Activated CD4-positive, alpha-beta T cell treated with anti-CD3 and anti-CD28 coated beads for 24 hours (primary cell): ENCODE results near the gene OSBPL1A.

Source experiments
- DNase-seq, 2 donors: peaks; one replicate each; pipeline ENCODE4 v3.0.0-alpha.2; 2020; ENCODE audit warnings: low read depth in 2 of 2

OSBPL1A gene

DNA sequence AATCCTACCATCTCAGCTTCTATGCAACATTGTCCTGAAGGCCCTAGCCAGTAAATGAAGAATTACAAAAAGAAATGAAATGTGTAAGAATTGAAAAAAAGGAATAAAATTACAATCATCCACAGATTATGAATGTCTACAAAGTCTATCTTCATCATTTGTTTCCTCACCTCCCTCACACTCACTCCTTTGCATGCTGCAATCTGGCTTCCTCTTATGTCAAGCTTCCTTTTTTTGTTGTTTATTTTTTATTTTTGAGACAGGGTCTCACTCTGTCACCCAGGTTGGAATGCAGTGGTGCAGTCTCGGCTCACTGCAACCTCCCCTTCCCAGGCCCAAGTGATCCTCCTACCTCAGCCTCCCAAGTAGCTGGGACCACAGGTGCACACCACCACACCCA, 129.7 kb downstream of the OSBPL1A start:
- no peak for DNase-seq

DNA sequence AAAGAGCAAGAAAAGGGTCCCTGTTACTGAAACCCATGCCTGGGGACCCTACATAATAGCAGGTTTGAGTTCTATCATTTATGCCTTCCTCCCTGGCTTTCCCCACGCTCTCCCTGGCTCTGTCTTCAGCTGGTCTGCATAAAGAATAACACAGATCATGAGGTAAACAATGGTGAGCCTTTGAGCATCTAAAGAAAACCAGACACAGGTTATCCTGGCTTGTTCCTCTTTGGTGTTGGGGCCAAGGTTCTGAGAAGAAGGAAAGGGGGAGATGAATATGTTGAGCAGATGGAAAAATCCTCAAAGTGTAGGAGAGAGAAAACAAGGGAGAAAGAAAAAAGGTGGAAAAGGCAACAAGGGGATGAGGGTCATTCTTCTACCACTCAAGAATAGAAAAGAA, 131.5 kb downstream of the OSBPL1A start:
- DNase-seq = no peak

DNA sequence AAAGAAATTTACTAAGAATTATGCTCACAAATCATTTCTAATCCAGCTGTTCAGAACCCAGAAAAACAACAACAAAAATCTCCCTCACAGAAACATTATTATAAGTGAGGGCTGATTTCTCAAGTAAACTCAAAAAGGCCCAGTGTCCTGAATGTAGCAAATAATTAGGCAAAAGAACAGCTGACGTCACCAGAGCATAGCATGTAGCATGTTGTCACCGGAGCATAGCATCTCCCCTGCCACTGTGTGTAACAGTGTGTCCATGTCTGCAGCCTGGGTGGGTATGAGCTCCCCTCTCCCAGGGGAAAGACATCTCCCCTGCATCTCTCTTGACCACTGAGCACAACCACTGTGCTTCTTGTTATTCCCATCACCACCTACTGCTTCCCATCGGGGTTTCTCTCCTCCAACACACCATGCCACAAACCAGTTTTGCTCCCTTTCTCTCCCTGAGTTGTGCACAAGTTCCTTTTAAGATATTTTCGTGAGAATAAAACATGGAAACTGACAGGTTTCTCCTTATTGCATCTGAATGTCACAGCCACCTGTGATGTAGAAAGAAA, 132.0 kb downstream of the OSBPL1A start:
- no peak for DNase-seq

DNA sequence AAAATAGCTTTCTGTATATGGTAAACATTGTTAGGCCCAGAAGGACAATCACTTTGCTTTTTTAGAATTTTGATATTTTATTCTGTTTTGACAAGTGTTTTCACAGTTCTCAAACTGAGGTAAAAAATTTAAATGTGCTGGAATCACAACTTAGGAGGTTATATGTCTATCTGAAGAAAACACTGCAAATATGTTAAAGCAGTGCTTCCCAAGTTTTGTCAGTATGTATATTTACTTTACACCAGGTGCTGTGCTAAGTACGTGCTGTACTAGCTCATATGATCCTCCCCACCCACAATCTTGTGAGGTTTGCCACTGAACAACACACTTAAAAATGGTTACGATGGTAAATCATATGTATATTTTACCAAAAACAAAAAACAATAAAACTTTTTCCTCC, 134.6 kb downstream of the OSBPL1A start:
- no peak for DNase-seq

DNA sequence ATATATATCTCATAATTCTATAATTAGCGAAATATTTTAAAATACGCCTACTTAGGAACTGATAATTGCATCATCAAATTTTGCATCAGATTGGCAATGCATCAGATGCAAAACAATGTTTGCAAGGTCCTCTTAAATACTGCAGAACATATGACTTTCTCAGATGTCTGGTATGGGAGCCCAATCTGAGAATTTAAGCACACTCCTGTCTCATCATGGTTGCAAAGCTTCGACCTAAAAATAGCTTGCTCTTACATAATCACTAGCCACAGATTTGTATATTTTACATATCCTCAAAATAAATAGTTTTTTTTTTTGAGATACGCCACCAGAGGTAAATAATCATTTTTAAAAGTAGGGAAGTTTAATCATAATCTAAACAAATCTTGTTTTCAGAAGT, 135.5 kb downstream of the OSBPL1A start:
- no peak for DNase-seq

DNA sequence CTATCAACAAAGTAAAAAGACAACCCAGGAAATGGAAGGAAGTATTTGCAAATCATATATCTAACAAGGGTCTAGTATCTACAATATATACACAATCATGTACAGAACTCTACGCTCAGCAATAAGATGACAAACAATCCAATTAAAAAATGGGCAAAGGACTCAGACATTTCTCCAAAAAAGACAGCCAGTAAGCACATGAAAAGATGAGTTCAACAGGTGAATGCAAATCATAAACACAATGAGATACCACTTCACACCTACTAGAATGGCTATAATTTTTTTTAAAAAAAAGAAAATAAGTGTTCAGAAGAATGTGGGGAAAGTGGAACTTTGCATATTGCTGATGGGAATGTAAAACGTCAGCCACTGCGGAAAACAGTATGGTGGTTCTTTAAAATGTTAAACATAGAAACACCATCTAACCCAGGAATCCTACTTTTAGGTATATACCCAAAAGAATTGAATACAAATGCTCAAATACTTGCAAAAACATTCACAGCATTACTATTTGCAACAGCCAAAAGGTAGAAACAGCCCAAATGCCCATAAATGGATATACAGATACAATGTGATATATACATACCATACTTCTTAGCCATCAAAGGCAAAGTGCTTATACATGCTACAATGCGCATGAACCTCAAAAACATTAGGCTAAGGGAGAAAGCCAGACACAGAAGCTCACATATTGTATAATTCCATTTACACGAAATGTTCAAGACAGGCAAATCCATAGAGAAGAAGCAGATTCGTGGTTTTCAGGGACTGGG, 137.6 kb downstream of the OSBPL1A start:
- no peak for DNase-seq

DNA sequence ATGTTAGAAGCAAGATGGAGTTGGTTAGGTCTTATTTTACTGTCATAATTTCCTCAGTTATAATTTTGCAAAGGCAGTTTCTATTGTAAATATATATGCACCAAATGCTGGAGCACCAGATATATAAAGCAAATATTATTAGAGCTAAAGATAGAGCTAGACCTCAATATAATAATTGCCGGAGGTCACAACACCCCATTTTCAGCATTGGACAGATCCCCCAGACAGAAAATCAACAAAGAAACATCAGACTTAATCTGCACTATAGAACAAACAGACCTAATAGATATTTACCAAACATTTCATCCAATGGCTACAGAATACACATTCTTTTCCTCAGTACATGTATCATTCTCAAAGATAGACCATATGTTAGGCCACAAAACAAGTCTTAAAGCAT, 143.6 kb downstream of the OSBPL1A start:
- DNase-seq = no peak

DNA sequence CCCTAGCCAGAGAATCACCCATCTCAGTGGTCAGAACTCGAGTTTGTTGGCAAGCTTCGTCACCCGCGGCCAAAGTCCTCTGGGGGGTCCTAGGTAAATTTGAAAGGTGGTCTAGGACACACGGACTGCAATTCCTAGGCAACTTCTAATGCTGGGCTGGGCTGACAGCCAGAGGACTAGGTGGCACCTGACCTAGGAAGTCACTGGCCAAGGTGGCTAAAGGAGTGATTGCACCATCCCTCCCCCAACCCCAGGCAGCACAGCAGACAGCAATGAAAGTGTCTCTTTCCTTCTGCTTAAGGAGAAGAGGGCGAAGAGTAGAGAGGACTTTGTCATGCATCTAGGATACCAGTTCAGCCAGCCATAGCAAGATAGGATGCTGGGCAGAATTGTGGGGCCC, 147.9 kb downstream of the OSBPL1A start:
- DNase-seq = no peak

DNA sequence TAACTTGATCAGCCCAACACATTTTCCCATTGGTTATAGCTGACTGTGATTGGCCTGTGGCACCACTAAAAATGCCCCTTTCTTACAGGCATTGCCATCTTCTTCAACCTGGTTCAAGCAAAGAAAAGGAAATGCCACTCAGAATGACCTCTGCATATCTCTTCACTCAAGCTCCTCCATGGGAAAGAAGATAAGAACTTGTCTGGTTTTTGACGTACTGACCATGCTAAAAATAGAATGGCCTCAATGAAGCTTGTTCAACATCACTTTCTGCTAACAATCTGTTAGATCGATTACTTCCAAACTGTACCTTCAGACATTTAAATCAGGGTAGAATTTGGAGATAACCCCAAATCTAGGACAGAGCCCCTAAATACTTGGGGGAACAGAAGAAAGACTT, 149.3 kb downstream of the OSBPL1A start:
- no peak for DNase-seq

DNA sequence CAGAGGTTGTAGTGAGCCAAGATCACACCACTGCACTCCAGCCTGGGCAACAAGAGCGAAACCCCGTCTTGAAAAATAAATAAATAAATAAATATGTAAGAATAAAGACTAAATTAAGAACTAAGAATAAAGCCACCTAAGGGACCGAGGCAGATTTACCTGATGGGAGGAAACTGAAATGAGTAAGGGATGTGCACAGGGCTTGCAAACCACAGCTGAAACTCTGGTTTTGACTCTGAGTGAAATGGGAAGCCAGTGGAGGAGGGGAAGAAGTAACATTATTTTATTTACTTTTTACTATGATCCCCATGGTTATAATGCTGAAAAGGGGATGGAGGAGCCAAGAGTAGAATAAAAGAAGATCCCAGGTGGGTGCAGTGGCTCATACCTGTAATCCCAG, 151.5 kb downstream of the OSBPL1A start:
- DNase-seq = no peak

DNA sequence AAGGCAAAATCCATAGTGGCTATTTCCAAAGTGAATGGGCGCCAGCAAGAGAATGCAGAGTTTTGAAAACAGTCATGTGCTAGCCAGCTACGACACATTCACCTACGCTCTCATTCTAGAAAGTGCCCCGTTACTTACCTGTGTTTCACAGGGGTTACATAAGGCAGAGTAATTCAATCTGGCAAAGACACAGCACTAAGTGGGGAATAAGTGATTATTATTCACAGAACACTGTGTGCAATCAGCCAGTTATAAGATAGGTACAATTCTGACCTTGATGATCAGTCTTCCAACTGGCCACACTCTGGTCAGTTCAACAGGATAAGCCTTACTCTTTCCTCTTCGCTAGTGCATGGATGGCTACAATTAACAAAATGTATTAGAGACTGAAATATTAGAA, 152.9 kb downstream of the OSBPL1A start:
- DNase-seq = no peak

DNA sequence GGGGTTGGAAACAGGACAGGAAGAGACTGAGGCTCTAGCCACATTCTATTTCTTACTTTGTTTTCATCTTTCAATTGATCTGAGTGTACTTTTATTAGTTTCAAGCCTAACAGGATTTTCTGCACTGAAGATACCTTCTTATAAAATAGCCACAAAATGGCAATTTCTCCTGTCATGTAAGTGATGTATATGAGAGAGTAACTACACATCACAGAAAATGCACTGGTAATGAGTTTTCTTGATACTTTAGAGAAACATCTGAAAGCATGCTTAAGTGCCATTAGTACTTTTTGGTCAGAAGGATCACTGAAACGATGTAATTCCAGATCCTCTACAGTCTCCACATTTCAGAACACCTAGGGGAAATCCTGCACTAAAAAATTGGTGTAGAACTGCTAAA, 153.9 kb downstream of the OSBPL1A start:
- no peak for DNase-seq

DNA sequence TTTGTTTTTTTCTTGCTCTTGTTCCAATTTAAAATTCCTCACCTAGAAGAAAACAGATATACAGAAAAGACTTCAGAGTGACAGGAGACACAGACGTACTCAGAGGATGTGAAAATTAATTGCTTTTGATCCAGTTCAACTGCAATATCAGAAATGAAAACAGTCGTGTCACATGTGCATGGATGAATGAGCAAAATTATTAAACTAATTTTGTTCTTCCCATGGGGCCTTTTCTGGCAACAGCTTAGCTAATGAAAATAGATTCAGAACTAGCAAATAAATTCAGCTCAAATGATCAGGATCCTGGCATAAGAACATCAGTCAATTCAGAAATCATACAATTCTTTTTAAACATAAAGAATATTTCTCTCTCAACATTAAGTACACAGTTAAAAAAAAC, 158.3 kb downstream of the OSBPL1A start:
- no peak for DNase-seq

DNA sequence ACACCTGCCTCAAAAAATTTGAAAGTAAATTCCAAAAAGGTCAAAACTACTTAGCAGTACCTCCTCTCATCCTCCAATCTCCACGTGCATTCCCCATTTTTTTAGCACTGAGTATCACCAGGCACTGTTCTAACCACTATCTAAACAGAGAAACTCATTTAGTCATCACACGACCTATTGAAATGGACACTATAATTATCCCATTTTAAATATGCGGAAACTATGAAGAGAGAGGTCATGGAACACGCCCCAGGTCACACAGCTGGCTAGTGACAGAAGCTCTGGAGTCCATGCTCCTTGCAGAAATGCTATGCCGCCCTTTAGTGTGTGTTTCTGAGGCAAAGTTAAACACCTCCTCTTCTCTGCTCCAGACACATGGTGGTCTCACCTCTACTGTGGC, 159.2 kb downstream of the OSBPL1A start:
- no peak for DNase-seq

DNA sequence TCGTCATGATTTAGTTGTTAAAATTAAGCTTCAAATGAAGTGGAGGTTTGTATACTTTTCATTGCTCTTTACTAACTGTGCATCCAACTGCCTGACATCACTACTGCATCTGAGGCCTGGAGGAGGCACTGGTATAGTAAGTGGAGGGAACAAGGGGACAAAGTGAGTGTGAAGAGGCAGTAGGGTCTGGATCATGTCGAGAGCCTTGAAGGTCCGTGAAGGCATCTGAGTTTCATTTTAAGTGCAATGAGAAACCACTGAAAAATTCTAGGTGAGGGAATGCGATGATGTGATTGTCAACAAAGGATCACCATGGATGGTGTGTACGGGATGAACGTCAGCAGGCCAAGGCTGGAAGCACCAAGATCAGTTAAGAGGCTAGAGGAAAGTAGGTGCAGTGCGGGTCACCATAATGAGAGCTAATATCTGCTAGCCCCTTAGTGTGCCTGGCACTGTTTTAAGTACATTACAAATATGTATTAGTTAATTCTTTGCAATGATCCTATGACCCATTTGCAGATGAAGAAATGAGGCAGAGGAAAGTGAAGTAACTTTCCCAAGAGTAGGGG, 162.7 kb downstream of the OSBPL1A start:
- DNase-seq = no peak

DNA sequence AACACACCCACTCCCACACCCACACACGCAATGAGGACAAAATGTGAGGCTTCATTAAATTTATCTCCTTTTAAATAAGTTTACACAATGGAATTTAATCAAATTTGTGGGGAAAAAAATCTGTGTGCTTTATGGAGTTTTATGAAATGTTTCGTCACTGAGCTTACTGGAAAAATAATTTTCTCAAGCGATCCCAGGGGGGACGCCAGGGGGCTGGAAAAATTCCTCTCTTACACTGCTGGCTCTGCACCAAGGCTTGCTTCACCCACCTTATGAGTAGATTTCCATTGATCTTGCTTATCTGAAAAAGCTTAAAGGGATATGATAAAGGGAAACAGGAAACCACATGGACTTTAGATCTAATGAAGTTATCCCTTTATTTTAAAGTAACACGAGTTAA, 163.3 kb downstream of the OSBPL1A start:
- DNase-seq = no peak

DNA sequence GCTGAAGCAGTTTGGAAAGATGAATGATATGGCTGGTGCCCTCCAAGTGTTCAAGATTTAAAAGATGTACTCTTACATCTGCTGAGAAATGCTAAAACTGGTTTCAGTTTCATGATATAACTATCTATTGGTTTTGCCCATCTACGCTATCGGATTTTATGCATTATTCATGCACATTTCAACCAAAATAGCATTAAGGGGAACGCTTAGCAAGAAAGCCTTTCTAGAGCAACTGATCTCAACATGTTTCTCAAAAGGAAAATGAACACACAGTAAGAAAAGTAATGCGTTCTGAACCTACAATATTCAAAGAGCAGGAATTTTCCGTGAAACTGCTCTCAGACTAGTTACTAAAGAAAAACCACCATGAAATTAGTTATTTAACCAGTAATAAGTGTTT, 164.8 kb downstream of the OSBPL1A start:
- no peak for DNase-seq

DNA sequence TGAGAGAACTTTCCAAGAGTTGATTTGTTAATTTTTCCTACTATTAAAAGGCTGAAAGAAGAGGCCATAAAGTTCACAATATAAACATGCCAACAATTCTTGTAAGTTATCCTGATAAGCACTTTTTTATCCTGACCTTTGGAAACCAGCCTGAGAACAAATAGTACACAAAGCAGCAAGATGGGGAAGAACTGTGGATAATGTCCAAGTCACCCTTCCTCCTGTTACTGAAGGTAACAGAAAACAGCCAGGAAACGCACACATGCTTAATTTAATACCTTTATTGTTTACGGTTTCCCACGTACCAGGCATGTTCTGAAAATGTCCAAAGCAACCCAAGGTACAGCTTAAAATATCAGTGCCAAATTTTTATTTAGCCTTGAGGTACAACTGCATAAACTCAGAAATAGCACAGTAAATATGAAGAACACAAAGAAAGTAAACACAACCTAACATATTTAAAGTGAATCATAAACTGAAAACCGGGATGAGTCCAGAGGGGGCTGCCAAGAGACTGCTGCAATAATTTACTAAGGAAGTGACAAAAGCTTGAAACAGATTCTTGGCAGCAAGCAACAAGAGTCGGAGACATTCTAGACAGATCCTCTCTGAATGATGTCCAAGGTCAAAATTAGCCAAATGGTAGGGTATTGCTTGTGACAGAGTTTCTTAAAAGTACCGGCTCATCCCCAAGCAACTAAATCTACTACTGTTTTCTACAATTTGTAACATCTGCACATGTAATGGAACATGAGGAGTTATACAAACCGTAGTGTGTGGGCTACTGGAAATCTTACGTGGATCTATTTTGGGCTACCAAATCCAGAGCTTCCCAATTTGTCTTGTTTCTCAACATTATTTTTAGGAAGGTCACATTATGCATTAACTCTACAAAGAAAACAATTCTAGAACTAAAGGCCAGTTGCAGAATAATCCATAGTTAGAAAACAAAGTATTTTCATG, 165.6 kb downstream of the OSBPL1A start:
- DNase-seq = no peak

DNA sequence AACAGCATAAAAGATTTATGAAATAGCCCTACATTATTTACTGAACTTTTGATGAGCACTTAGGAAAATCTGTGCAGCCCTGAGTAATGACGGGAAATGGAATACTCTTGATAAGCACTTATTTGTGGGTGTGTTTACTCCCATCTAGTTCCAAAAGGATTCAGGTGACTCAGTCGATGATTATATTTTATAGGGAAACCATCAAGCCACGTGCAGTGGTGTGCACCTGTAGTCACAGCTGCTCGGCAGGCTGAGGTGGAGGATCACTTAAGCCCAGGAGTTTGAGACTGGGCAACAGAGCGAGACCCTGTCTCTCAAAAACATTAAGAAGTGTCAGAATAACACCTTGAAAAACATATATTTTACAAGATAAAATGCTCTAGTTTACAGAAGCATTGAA, 166.9 kb downstream of the OSBPL1A start:
- DNase-seq = no peak

DNA sequence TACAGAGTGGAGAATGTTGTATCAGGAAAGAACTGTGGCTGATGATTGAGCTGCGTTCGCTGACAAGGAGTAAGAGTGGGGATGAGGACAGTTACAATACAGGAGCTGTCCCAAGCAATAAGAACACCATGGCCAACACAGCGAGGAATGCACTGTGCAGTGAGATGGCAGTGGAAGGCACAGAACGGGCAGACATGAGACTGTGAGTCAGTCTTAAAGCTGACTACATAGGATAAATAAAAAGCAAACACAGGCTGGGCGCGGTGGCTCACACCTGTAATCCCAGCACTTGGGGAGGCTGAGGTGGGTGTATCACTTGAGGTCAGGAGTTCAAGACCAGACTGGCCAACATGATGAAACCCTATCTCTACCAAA, 169.0 kb downstream of the OSBPL1A start:
- no peak for DNase-seq

DNA sequence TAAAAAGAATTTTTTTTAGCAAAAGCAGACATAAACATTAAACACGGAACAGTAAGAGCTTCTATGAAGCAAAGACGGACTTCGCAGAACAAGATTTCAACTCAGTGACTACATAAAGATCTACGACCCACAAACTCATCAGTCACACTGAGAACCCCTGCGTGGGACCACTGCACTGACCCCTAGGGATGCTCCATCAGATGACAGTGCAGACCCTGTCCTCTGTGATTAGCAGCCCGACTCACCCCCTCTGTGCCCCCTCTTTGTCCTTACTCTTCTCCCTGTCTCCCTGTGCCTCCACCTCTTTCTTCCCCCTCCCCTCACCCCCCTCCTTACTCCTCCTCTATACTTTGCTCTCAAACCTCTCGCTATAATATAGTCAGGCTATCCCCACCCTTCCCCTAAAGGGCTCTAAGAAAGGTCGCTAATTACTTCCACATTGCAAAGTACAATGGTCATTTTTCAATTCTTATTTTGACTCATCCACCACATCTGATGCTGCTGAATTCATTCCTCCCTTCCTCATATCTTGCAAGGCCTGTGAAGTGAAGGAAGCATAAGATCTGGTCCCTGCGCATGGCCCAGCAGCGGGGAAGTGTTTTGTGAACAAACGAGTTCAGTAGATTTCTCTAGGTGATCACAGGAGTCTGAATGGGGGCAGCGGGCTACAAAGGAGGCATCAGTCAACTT, 169.5 kb downstream of the OSBPL1A start:
- no peak for DNase-seq

DNA sequence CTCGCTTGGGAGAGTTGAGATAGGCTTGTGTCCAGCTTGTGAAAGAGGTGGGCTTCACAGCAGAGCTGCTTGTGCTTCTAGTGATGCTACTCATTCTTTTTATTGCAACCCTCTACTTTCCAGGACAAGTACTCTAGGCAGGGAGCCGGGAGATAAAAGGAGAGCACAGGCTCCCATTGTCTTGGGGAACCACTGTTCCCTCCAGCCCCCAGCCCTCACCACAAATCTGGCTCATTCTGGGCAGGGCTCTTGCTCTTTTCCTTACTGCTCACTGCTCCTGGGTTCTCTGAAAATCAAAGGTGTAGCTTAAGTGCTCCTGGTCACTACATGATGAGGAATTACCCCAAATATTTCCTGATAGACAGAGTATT, 177.3 kb downstream of the OSBPL1A start:
- no peak for DNase-seq
